Inflammatory macrophage treated with lipopolysaccharide for 1 hour (primary cell): ENCODE data around the gene KIF1A.
A peak's percentile ranks its signal among the peaks of the same experiment; 100 is the strongest.

Source experiments
- DNase-seq, 2 donors: peaks; one replicate each; pipeline ENCODE4 v3.0.0-alpha.2; 2020 to 2022

KIF1A gene

DNA sequence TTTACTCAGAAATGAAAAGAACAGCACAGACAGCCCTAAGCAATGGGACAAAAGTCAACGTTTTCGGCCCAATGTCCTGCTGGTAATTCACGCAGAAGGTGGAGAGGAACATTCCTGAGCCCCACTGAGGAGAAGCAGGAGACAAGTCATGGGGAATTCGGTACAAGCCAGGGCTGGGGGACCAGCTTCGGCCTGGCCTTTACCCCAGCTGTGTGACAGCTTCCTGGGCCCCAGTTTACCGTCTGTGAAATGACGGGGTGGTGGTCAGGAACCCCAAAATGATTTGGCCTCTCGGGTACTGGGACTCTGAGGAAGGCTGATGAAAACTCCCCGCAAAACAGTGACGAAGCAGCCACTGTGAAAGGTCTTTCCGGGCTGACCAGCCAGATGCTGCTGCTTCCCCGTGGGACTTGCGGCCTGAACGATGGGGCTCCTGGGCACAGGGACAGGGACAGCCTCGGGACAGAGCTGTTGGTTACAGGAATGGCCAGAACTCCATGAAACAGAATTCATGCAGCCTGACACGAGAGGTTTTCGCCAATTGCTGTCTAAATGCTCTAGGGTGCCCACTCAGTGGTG, 21.6 kb downstream of the KIF1A start:
- DNase-seq, result no peak

- DNase-seq, result no peak
Measured at GRCh38 chr2:240797914-240798313, 22.1 kb downstream of the KIF1A start.

- DNase-seq, result no peak
Measured at GRCh38 chr2:240797500-240797895, 22.5 kb downstream of the KIF1A start.

- DNase-seq, result no peak
Measured at GRCh38 chr2:240796543-240797499, 23.2 kb downstream of the KIF1A start.

DNA sequence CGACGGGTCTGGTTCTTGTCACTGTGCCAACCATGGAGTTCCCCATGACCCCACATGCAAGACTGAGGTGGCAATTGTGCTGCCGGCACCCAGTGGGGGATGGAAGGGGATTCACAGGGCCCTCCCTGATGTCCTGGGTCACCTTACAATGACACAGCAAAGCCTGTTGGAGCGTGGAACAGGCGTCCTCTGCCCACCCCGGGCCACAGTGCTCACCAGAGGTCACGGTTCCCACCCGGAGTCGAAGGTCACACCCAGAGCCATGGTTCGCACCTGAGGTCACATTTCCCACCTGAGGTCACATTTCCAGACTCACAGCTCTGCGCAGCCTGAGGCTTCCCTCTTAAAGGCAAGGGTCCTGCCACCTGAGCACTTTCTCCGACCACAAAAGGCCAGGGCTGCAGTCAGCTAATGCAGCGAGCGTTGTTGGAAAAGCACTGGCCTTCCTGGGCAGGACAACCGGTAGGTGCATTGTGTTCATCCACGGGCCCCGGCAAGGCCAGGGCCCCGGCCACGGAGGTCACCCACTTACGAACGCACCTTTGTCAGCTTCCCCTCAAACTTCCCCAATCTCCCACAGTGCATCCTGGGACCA, 24.0 kb downstream of the KIF1A start:
- DNase-seq, result no peak

- DNase-seq, result no peak
Measured at GRCh38 chr2:240795454-240795853, 24.6 kb downstream of the KIF1A start.

GRCh38 chr2:240794178-240794721, 25.8 kb downstream of the KIF1A start:
- DNase-seq, result no peak

DNA sequence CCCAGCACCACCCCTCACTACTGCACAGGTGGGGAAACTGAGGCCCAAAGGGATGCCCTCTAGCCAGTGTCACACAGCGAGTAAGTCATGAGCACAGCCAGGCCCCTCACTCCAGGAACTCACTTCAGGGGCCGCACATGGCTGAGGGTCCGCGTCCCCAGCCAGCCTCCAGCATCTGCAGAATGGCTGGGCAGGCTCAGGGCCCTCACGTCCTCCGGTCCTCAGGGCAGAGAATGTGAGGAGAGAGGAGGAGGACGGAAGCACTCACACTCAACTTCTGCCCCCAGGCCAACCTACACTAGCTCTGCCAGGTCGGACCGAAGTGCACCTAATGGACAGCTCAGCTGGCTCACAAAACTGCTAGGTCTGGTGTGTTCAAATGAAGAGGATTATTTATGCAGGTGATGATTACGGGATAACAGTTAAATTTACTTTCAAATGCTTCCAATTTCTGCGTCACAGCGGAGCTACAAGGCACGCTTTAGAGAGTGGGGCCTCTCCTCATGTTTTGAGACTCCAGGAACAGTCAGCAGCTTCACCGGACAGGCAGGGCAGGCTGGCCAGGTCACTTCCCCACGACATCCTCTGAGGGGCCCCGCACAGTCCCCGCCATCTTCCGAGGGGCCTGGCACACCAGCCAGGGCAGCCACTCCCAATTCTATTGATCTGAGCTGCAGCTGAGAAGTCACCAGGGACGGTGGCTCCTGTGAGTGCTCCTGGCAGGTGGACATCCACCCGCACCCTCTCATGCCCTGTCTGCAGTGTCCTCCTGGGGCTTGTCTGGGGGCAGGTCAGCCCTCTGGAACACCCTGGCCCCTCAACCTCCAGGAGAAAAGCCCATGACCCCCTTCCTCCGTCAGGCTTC, 26.5 kb downstream of the KIF1A start:
- no peak for DNase-seq

GRCh38 chr2:240792629-240793312, 27.2 kb downstream of the KIF1A start:
- no peak for DNase-seq

DNA sequence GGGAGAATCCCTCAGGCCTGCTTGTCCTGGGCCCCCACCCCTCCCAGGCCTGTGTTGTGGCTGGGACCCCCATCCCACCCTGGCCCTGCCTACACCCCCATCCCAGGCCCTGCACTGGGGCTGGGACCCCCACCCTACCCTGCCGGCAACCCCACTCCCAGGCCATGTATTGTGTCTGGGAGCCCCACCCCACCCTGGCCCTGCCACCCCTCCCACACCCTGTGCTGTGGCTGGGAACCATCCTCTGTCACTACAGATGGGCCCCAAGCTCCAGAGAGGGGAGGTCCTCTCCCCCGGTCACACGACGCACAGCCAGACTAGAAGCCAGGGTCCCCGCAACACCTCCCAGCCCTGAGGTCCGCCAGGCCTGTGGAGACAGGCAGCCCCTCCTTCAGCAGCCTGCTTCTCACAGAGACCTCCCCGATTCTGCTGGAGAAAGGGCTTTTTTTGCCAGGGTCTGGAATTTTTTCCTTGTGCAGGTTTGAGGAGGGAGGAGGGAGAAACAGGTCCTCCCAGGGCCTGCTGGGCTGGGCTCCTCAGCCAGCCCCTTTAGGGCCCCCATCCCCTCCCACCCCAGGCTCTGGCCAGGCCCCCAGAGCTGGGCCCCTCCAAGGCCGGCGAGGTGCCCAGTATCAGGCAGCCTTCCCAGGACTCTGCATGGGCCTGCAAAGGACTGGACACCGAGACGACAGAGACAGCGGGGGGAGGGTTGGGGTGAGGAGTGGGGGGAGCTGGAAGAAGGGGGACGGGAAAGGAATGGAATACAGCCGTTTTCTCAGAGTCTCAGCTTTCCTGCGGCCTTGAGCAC, 28.0 kb downstream of the KIF1A start:
- DNase-seq, result no peak

GRCh38 chr2:240791221-240791800, 28.7 kb downstream of the KIF1A start:
- no peak for DNase-seq

GRCh38 chr2:240790370-240791220, 29.4 kb downstream of the KIF1A start:
- DNase-seq, result no peak

GRCh38 chr2:240789501-240790369, 30.3 kb downstream of the KIF1A start:
- peak; percentile 24 to 58 for DNase-seq

GRCh38 chr2:240789051-240789453, 31.0 kb downstream of the KIF1A start:
- DNase-seq, result no peak

- DNase-seq, result no peak
Measured at GRCh38 chr2:240788482-240788881, 31.5 kb downstream of the KIF1A start.

DNA sequence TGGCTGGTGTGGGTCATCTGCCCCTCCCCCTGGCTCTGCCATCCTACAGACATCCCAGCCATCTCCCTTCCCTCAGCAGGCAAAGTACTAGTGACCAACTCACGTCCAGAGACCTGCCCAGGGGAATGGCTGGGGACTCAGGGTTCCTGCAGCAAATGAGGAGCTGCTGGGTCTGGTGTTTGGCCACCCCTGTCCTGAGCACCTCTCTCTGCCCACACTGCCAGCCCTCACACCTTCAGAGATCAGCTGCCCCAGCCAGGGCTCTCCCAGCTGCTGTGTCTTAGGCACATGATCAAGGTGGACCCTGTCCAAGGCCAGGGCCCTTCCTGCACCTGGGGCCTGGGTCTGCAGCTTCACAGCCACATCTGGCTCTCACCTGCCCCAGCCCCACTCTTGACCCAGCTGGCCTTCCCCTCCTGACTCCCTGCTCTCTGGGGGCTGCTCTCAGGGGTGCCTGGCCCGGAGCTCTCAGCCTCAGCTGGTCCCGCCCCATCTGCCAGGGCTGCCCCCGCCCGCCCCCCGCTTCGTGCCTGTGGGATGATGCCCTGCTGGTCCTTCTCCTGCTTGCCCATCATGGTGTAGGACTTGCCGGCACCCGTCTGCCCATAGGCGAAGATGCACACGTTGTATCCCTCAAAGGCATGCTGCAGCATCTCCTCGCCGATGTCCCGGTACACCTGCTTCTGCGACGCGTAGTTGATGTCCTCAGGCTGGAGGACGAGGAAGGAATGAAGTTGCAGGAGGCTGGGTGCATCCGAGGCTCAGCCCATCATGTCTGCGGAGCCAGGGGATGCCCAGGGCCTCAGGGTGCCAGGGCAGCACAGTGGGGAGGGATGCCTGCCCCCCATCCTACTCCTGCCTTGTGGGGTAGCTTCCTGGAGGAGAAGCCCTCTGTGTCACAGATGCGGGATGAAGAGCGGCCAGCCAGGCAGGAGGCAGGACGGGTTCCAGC, 32.2 kb downstream of the KIF1A start:
- no peak for DNase-seq

GRCh38 chr2:240786871-240787311, 33.1 kb downstream of the KIF1A start:
- no peak for DNase-seq
